GM10266 (cell line): Measurements from ENCODE around the gene CRX.
A peak's percentile ranks its signal among the peaks of the same experiment; 100 is the strongest.
"Not testable (repeated sequence)": the region's sequence is repeated elsewhere in the genome, so short reads cannot be mapped to it uniquely, and the experiment has no call there.

Source experiments
- DNase-seq: peaks from one replicate; pipeline ENCODE4 v3.0.0; 2012; ENCODE audit errors: extremely low spot score
- CTCF ChIP-seq: IDR thresholded peaks from 2 replicates; pipeline ENCODE4 v1.5.1; 2012; ENCODE audit warnings: mild to moderate bottlenecking, low read depth; ENCODE audit not compliant: control insufficient read depth, insufficient read depth; ENCODE audit errors: missing control alignments

The CRX gene

DNA sequence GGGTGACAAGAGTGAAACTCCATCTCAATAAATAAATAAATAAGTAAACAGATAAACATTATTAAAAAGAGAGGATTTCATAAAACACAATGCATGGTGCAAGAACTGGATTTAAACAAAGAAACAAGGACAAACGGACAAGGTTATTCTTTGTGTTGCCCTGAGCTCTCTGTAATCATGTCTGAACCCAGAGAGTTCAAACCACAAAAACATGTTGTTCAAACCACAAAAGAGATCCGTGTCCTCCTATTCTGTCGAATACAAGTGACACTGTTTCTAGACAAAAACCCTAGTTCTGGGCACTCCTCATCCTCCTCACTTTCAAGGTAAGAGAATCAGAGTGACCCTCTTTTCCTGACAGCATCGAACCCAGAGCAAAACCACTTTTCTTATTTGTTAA lies 32.7 kb downstream of the CRX start:
- no peak for TF ChIP-seq CTCF
- no peak for DNase-seq

DNA sequence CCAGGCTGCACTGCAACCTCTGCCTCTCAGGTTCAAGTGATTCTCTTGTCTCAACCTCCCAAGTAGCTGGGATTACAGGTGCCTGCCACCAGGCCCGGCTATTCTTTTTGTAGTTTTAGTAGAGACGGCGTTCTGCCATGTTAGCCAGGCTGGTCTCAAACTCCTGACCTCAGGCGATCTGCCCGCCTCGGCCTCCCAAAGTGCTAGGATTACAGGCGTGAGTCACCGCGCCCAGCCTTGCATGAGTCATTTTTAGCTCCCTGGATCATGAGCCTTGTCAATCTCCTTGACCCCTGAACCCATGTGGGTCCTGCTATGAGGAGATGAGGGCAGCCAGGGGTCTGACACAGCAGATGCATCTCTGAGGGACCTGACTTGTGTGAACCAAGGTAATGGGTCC lies 36.5 kb downstream of the CRX start:
- not testable (repeated sequence) for DNase-seq

DNA sequence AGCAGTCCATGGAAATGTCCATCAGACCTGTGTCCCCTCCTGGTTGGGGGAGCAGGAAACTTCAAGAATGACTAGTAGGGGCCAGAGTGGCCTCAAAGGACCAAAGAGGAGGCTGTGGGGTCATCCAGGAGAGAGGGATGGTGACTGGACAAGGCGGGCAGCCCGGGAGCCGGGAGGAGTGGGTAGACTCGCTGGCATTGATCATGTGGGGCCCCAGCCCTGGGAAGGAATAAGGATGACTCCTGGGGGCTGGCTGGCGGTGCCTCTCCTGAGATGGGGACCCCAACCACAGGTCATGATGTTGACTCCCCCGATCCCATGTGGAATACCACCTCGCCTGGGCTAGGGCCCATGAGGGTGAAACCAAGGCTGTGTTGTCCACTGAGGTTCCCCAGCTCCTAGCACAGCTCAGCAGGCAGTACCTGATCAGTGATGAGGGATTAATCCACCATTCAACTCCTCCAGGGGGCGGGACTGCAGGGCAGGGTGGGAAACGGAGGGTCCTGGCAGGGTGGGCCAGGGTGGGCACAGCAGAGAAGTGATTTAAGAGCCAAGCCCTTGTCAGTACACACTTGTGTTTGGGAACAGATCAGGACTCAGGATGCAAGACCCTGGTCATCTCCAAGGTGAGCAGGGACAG lies 37.0 kb downstream of the CRX start, which contains the start of gene TPRX2:
Gene TPRX2, plus strand, starts transcription at position 590 of the 640 bp plus-strand sequence. Its CDS starts 12 bp downstream, at position 602.
- not testable (repeated sequence) for DNase-seq

DNA sequence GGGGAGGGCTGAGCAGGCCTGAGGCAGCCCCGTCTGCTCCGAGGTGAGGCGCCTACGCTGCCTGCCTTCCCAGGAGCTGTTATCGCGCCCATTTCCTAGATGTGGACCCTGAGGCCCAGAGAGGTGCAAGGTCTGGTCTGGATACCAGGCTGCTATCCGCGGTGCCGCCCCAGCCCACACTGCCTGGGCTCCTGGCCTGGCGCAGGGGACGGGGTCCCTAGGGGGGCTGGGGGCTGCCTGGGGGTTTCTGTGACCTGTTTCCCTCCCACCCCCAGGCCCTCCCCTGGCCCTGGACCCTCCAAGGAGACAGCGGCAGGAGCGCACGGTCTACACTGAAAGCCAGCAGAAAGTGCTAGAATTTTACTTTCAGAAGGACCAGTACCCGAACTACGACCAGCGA lies 38.1 kb downstream of the CRX start:
- not testable (repeated sequence) for DNase-seq

DNA sequence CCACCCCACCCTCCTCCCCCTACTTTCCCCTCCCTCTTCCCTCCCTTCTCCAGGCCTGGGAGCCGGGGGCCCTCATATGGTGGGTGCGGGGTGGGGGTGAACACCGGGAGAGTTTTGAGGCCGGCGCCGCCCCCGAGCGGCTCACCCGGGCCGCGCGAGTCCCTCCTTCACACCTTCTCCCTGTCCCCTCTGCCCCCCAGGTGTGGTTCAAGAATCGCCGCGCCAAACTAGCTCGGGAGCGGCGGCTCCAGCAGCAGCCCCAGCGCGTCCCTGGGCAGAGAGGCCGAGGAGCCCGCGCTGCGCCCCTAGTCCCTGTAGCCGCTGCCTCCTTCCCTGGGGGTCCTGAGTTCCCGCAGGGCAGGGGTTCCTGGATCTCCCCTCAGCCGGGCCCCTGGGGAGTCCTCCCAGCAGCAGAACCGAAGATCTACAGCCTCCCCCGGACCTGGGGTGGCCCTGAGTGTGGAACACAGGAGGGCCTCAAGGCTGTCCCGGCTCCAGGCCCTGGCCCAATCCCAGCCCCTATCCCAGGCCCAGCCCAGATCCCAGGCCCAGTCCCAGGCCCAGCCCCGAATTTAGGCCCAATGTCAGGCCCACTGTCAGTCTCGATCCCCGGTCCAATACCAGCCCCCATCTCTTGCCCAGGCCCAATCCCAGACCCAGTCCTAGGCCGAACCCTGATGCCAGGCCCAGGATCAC lies 39.0 kb downstream of the CRX start:
- TF ChIP-seq CTCF, result no peak
- DNase-seq, result no peak

- TF ChIP-seq CTCF, result no peak
- DNase-seq, result no peak
These were observed 39.9 kb downstream of the CRX start for GRCh38 chr19:47861630-47862029.

DNA sequence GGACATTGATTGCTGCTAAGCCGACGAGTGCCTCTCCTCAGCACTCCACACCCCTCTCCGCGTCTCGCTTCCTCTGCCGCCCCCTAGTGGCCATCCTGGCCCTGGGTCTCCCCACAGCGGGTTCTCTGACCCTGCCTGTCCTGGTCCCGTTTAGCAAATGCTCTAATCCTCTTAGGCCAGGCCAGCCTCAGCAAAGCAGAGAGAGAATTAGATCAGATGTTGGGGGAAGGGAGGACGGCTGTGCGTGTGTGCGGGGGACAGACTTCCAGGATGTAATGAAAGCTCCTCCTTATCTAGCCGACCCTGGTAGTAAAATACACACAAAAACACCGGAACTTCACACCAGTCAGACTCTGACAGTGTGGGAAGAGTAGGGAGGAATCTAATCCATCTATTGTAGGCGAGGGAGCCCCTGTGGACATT lies 41.8 kb downstream of the CRX start:
- peak; percentile 92 for DNase-seq
- peak; percentile 89 for TF ChIP-seq CTCF

- TF ChIP-seq CTCF, result no peak
- DNase-seq, result no peak
These were observed 43.4 kb downstream of the CRX start for GRCh38 chr19:47865166-47865565.

GRCh38 chr19:47878906-47879305 lies 57.2 kb downstream of the CRX start:
- no peak for TF ChIP-seq CTCF
- DNase-seq, result no peak

DNA sequence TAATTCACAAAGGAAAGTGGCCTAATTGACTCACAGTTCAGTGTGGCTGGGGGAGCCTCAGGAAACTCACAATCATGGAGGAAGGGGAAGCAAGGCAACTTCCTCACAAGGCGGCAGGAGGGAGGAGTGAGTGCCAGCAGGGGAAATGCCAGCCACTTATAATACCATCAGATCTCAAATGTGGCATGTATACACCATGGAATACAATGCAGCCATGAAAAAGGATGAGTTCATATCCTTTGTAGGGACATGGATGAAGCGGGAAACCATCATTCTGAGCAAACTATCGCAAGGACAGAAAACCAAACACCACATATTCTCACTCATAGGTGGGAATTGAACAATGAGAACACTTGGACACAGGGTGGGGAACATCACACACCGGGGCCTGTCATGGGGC lies 57.6 kb downstream of the CRX start:
- DNase-seq, result not testable (repeated sequence)
